ENCODE data around the gene DOCK10. TPM values are rescaled to one million over a fixed set of nuclear protein-coding genes. Genes with fewer than 3 reads are reported as not detected.

The DOCK10 gene
- total and polyA plus RNA-seq, 8 donors: 0.89 to 33.8 (median 3.2) TPM

DNA sequence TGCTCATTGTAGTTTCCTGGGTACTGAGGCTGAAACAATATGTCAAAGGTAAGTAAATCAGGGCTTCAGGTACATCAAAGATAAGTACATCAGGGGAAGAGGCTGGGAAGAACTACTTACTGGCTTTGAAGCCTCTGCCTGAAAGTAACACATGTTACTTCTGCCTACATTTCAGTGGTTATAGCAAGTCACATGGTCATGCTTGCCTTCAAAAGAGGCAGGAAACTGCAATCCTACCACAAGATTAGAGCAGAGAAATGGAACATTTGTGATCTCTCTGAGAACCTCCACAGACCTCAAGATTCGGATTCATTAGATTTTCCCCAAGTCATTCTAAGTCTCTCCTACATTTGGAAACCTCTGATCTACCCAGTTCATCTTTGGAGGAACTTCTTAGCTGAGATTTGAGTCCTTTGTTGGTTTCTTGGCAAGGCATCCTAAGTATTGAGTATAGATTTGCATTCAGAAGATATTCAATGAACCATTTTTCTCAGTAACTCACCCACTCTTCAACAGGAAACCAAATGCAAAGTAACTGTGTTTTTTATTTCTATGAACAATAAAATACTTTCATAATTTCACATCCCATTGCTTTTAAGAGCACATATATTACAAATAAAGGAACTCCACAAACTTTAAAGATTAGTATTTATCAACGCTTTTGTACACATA is 277.6 kb downstream of the DOCK10 start:
- no peak for DNase-seq
- Histone ChIP-seq H3K4me1 (no peaks in the 10 kb centered on the region), H3K36me3 (peaks cover under 1 to 33% (median 5%) of the 10 kb centered on the region in 4 donors), H3K27ac (no peak overlapping the region), H3K27me3 (no peaks in the 10 kb centered on the region), H3K9me3 (no peaks in the 10 kb centered on the region), H3K4me3 (no peak overlapping the region)
- no peak for TF ChIP-seq POLR2AphosphoS5 (IDR thresholded peaks at IDR 0.05)
- no peak for TF ChIP-seq EP300 (IDR thresholded peaks at IDR 0.05)
- TF ChIP-seq, protein P1, sequence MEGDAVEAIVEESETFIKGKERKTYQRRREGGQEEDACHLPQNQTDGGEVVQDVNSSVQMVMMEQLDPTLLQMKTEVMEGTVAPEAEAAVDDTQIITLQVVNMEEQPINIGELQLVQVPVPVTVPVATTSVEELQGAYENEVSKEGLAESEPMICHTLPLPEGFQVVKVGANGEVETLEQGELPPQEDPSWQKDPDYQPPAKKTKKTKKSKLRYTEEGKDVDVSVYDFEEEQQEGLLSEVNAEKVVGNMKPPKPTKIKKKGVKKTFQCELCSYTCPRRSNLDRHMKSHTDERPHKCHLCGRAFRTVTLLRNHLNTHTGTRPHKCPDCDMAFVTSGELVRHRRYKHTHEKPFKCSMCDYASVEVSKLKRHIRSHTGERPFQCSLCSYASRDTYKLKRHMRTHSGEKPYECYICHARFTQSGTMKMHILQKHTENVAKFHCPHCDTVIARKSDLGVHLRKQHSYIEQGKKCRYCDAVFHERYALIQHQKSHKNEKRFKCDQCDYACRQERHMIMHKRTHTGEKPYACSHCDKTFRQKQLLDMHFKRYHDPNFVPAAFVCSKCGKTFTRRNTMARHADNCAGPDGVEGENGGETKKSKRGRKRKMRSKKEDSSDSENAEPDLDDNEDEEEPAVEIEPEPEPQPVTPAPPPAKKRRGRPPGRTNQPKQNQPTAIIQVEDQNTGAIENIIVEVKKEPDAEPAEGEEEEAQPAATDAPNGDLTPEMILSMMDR (IDR thresholded peaks at IDR 0.05): no peak
- no peak for TF ChIP-seq POLR2A (IDR thresholded peaks at IDR 0.05)
- intact Hi-C loops (cut with DNase I; ENCODE audit: low total_unique reads): no loop called here
- 71 to 88% (median 85%) methylated on average over 2 of the region's 2 CpGs for WGBS, 5 donors

DNA sequence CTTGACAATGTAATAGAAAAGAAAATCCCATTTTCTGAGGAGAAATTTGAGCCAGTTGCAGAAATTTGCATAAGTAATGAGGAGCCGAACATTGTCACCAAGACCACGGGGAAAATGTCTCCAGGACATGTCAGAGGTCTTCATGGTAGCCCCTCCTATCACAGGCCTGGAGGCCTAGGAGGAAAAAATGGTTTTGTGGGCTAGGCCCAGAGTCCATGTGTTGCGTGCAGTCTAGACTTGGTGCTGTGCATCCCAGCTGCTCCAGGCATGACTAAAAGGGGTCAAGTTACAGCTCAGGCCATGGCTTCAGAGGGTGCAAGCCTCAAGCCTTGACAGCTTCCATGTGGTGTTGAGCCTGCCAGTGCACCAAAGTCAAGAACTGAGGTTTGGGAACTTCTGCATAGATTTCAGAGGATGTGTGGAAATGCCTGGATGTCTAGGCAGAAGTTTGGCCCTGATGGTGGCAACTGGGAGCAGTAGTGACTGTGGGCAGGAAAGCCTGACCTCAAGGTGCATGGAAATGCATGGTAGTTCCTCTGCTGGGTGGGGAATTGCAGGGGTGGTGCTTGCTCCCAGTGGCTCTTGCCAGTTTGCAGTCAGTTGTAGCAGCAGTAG is 284.2 kb downstream of the DOCK10 start:
- intact Hi-C loops (cut with DNase I; ENCODE audit: low total_unique reads): no loop called here
- no peaks in the 10 kb centered on the region for H3K4me1 ChIP-seq

DNA sequence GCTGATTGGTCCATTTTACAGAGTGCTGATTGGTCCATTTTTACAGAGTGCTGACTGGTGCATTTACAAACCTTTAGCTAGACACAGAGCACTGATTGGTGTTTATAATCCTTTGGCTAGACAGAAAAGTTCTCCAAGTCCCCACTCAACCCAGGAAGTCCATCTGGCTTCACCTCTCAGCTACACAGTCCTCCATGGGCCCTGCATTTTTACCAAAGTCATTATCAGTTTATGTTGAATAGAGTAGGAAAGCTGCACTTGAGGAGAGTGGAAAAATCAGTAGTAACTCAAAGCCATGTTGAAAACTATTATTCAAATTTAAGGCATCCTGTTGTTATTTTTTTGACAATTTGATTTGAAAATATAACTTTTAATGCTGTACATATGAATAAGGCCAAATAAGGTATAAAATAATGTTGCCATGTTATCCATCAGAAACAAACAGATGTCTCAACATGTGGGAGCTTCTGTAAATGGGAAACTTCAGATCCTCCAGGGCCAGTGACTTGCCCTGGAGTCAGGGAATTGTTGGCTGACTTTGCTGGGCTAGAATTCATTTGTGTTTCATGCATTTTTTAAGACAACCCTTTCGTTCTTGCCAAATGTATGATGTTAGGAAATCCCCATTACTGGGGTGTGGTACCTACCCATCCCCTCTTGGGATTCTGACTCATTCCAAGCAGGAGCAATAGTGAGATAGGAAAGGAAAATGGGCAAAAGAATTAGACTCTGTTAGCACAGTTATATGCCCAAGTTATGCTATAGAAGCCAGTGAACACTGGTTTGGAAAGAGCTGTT is 288.3 kb downstream of the DOCK10 start:
- Histone ChIP-seq H3K27ac (no peak overlapping the region), H3K36me3 (peaks cover 0 to 10% (median 5%) of the 10 kb centered on the region in 4 donors), H3K9me3 (peaks cover 0 to 18% (median 16%) of the 10 kb centered on the region in 4 donors), H3K4me1 (no peaks in the 10 kb centered on the region), H3K27me3 (no peaks in the 10 kb centered on the region), H3K4me3 (no peak overlapping the region)
- peak in 1 of 2 donors; percentile 20 for DNase-seq
- WGBS, 5 donors: 62 to 77% (median 68%) methylated on average over 1 of the region's 1 CpG
- no peak for TF ChIP-seq POLR2A (IDR thresholded peaks at IDR 0.05)
- TF ChIP-seq POLR2AphosphoS5 (IDR thresholded peaks at IDR 0.05): no peak
- TF ChIP-seq, protein P1 (IDR thresholded peaks at IDR 0.05): no peak
- no peak for TF ChIP-seq EP300 (IDR thresholded peaks at IDR 0.05)
- intact Hi-C loops (cut with DNase I; ENCODE audit: low total_unique reads): no loop called here

More for the DNA sequence above, 284.2 kb downstream of the DOCK10 start:
- DNase-seq: no peak
- Histone ChIP-seq H3K27me3 (no peaks in the 10 kb centered on the region), H3K9me3 (peaks cover 0 to 18% (median 16%) of the 10 kb centered on the region in 4 donors), H3K4me3 (no peak overlapping the region), H3K27ac (no peak overlapping the region), H3K36me3 (peaks cover 0 to 12% (median 5%) of the 10 kb centered on the region in 4 donors)
- TF ChIP-seq POLR2AphosphoS5 (IDR thresholded peaks at IDR 0.05) (no peak), POLR2A (IDR thresholded peaks at IDR 0.05) (no peak), EP300 (IDR thresholded peaks at IDR 0.05) (no peak)
- TF ChIP-seq, protein P1 (IDR thresholded peaks at IDR 0.05): no peak
- WGBS, 5 donors: 75 to 84% (median 83%) methylated on average over 3 of the region's 3 CpGs

DNA sequence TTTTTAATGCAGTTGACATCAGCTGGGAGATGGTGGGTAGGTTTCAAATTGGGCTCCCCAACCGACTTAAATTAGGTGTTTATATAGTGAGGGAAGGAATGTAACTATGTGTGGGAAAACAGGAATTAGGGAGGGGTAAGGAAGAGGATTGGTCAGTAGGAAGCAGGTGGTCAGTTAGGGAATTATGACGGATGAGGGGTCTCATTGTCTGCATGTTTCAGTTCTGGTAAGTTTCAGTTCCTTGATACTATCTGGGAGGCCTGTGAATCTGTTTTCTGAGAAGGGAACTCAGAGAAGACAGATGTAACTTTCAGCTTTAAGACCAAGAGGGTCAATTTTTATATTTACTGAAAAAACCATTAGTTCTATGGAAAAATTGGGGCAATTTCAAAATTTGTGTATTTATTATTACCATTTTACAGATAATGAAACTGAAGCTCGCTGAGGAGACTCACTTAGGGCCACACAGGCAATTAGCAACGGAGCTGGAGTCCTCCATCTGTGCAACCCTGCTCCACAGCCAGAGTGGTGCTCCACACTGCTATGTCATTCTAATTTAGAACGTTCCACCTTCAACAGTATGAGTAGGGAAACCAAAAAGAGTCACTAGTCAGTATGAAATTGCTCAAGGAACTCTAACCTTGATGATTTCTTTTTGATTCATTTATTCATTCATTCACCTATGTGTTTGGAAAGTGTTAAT is 290.1 kb downstream of the DOCK10 start:
- TF ChIP-seq, protein P1 (IDR thresholded peaks at IDR 0.05): no peak
- TF ChIP-seq POLR2A (IDR thresholded peaks at IDR 0.05) (no peak), POLR2AphosphoS5 (IDR thresholded peaks at IDR 0.05) (no peak), EP300 (IDR thresholded peaks at IDR 0.05) (no peak)
- no peak for DNase-seq
- Histone ChIP-seq H3K4me3 (no peak overlapping the region), H3K27me3 (no peaks in the 10 kb centered on the region), H3K9me3 (peaks cover 0 to 3% (median 0%) of the 10 kb centered on the region in 4 donors), H3K4me1 (no peaks in the 10 kb centered on the region), H3K36me3 (no peaks in the 10 kb centered on the region), H3K27ac (no peak overlapping the region)
- intact Hi-C loops (cut with DNase I; ENCODE audit: low total_unique reads): no loop called here
- 64 to 78% (median 67%) methylated on average over 5 of the region's 5 CpGs for WGBS, 5 donors

Data from stomach (tissue), 9 donors.